IMR-90 (cell line): ENCODE measurements around the gene CHN1. TPM values are rescaled to one million over a fixed set of nuclear protein-coding genes. Genes with fewer than 3 reads are reported as not detected.
A peak's percentile ranks its signal among the peaks of the same experiment; 100 is the strongest.

ENCODE experiments used
- ATAC-seq: fragments of 200-7000 bp; cut with Tn5 transposase; 2 replicates; pipeline ENCODE4 v1.9.1; 2020; ENCODE audit warnings: low read depth, mild to moderate bottlenecking, moderate library complexity
- BruUV-seq: library from RNA; stranded (reverse); fragments of 400-500 nt; replicated peaks from 2 replicates; lab custom pipeline; 2021; lab: Mats Ljungman, UMichigan
- CTCF ChIA-PET: fragments of 300-600 bp; formaldehyde crosslinking; extraction: SDS; loops from one replicate; lab custom pipeline; 2021; ENCODE audit warnings: antibody characterized with exemption; lab: Yijun Ruan, JAX
- POLR2A ChIA-PET: fragments of 300-600 bp; sonication (Branson Sonifier 250); formaldehyde crosslinking; loops from one replicate; lab custom pipeline; 2022; ENCODE audit warnings: antibody characterized with exemption; ENCODE audit not compliant: unreplicated experiment; lab: Charles Lee
- DNase-seq: peaks from one replicate; pipeline ENCODE4 v3.0.0; 2013
- H2AFZ ChIP-seq: replicated peaks from 2 replicates; pipeline ENCODE3; 2013; ENCODE audit warnings: low read length, mild to moderate bottlenecking; ENCODE audit not compliant: poor library complexity
- H2AK5ac ChIP-seq: 2 replicates; pipeline ENCODE4 v1.6.1; 2013; ENCODE audit warnings: low read depth, low read length, inconsistent platforms
- H2AK9ac ChIP-seq: replicated peaks from 2 replicates; pipeline ENCODE3; 2013; ENCODE audit warnings: mild to moderate bottlenecking, low read depth, low read length, moderate library complexity; ENCODE audit not compliant: poor library complexity
- H2BK120ac ChIP-seq: 2 replicates; pipeline ENCODE4 v1.6.1; 2013; ENCODE audit warnings: low read depth, low read length, inconsistent platforms
- H2BK15ac ChIP-seq: 3 replicates; pipeline ENCODE4 v1.6.1; 2013; ENCODE audit warnings: low read depth, low read length, inconsistent platforms
- H2BK20ac ChIP-seq: 2 replicates; pipeline ENCODE4 v1.6.1; 2013; ENCODE audit warnings: low read depth, mild to moderate bottlenecking, inconsistent platforms, low read length, moderate library complexity
- H2BK5ac ChIP-seq: 2 replicates; pipeline ENCODE4 v1.6.1; 2013; ENCODE audit warnings: mild to moderate bottlenecking, low read depth, low read length, inconsistent platforms; ENCODE audit not compliant: poor library complexity, severe bottlenecking
- H3K14ac ChIP-seq: replicated peaks from 2 replicates; pipeline ENCODE4 v1.6.1; 2013; ENCODE audit warnings: low read depth, low read length, inconsistent platforms
- H3K18ac ChIP-seq: 2 replicates; pipeline ENCODE4 v1.6.1; 2013; ENCODE audit warnings: low read depth, low read length, control low read depth
- H3K23ac ChIP-seq: 2 replicates; pipeline ENCODE4 v1.6.1; 2013; ENCODE audit warnings: low read depth, low read length, inconsistent platforms
- H3K27ac ChIP-seq: 2 replicates; pipeline ENCODE4 v1.5.1; 2013; ENCODE audit warnings: mild to moderate bottlenecking, control low read depth, low read length; ENCODE audit not compliant: insufficient read depth
- H3K27me3 ChIP-seq: 2 replicates; pipeline ENCODE4 v1.6.1; 2013; ENCODE audit warnings: low read length; ENCODE audit not compliant: control insufficient read depth, insufficient read depth
- H3K36me3 ChIP-seq: 2 replicates; pipeline ENCODE4 v1.6.1; 2013; ENCODE audit warnings: low read length, mixed read lengths; ENCODE audit not compliant: control insufficient read depth, insufficient read depth
- H3K4ac ChIP-seq: 2 replicates; pipeline ENCODE4 v1.6.1; 2013; ENCODE audit warnings: low read depth, low read length, inconsistent platforms
- H3K4me1 ChIP-seq: 2 replicates; pipeline ENCODE4 v1.6.1; 2013; ENCODE audit warnings: low read length, mixed read lengths; ENCODE audit not compliant: control insufficient read depth, insufficient read depth
- H3K4me2 ChIP-seq: 2 replicates; pipeline ENCODE4 v1.6.1; 2013; ENCODE audit warnings: low read depth, mild to moderate bottlenecking, control low read depth, low read length, moderate library complexity
- H3K4me3 ChIP-seq: 2 replicates; pipeline ENCODE4 v1.5.1; 2013; ENCODE audit warnings: low read depth, mild to moderate bottlenecking, control low read depth, low read length, moderate library complexity; ENCODE audit not compliant: insufficient read depth
- H3K56ac ChIP-seq: 2 replicates; pipeline ENCODE4 v1.6.1; 2013; ENCODE audit warnings: low read length, inconsistent platforms; ENCODE audit not compliant: insufficient read depth; ENCODE audit errors: extremely low read depth
- H3K79me1 ChIP-seq, 2 experiments: 2 replicates each; pipeline ENCODE4 v1.6.1; 2013; ENCODE audit warnings: low read length in 2 of 2, inconsistent platforms in 1 of 2, low read depth in 1 of 2
- H3K9ac ChIP-seq: 2 replicates; pipeline ENCODE4 v1.6.1; 2013; ENCODE audit warnings: low read depth, low read length, control low read depth
- H3K9me1 ChIP-seq: 2 replicates; pipeline ENCODE4 v1.6.1; 2013; ENCODE audit warnings: low read length, inconsistent platforms; ENCODE audit not compliant: insufficient read depth
- H3K9me3 ChIP-seq: 2 replicates; pipeline ENCODE4 v1.6.1; 2013; ENCODE audit warnings: low read length; ENCODE audit not compliant: control insufficient read depth, insufficient read depth
- H4K20me1 ChIP-seq: 2 replicates; pipeline ENCODE4 v1.6.1; 2013; ENCODE audit warnings: low read length, inconsistent platforms; ENCODE audit not compliant: insufficient read depth
- H4K5ac ChIP-seq: 2 replicates; pipeline ENCODE4 v1.6.1; 2013; ENCODE audit warnings: mild to moderate bottlenecking, low read depth, low read length, control low read depth
- H4K8ac ChIP-seq, 2 experiments: 2 replicates each; pipeline ENCODE4 v1.6.1; 2013; ENCODE audit warnings: low read depth in 2 of 2, low read length in 2 of 2, control low read depth in 1 of 2, inconsistent platforms in 1 of 2
- H4K91ac ChIP-seq: 2 replicates; pipeline ENCODE4 v1.6.1; 2013; ENCODE audit warnings: low read depth, low read length, inconsistent platforms; ENCODE audit not compliant: insufficient read depth
- NFE2L2 ChIP-seq: fragments of 150-350 bp; IDR thresholded peaks from 2 replicates; pipeline ENCODE4 v1.6.1; 2016; ENCODE audit warnings: low read depth, mild to moderate bottlenecking, low read length
- RAD21 ChIP-seq: IDR thresholded peaks from 2 replicates; pipeline ENCODE4 v1.6.1; 2012; ENCODE audit warnings: low read length, improper control_type of control experiment
- RFX5 ChIP-seq: IDR thresholded peaks from 2 replicates; pipeline ENCODE4 v1.8.0; 2012; ENCODE audit warnings: low read depth, mild to moderate bottlenecking, low read length, moderate library complexity
- SMC3 ChIP-seq: fragments of 150-350 bp; IDR thresholded peaks from 2 replicates; pipeline ENCODE4 v1.6.1; 2016; ENCODE audit warnings: low read depth, mild to moderate bottlenecking, antibody characterized with exemption, low read length, moderate library complexity
- WGBS, 2 experiments: methylation state at CpG; one replicate each; pipeline versions ENCODE4 v1.1.5 to v1.1.7; 2013; ENCODE audit warnings: missing lambda C conversion rate in 2 of 2; ENCODE audit not compliant: insufficient read length in 1 of 2; ENCODE audit errors: extremely low coverage in 2 of 2; 5-methylcytosine and 5-hydroxymethylcytosine counted together
- dilution Hi-C: fragments of 300-500 bp; cut with HindIII; formaldehyde crosslinking; loops from one replicate; pipeline ENCODE4 v1.14.3; 2018; ENCODE audit warnings: low sequenced_read_pairs; ENCODE audit not compliant: unreplicated experiment
- in situ Hi-C: fragments of 300-500 bp; cut with MboI; formaldehyde crosslinking; loops from 3 replicates; pipeline ENCODE4 v1.14.3; 2019; ENCODE audit warnings: low sequenced_read_pairs, inconsistent platforms, mixed read lengths
- intact Hi-C: fragments of 100-400 bp; cut with micrococcal nuclease; formaldehyde crosslinking; loops from 2 replicates; pipeline ENCODE4 v1.10.0; 2022
- polyA plus RNA-seq, 3 experiments: library from polyadenylated mRNA; depleted of rRNA; stranded (reverse); fragments of >200 nt; gene quantifications; 2 replicates each; pipeline ENCODE4 v1.2.3, GENCODE V29; 2012; ENCODE audit warnings: low replicate concordance in 1 of 3
- total RNA-seq: library from RNA; depleted of rRNA; stranded (reverse); fragments of >200 nt; gene quantifications from 2 replicates; pipeline ENCODE4 v1.2.3, GENCODE V29; 2012
- TF ChIP-seq, protein P1 (sequence below): conservative IDR thresholded peaks from 2 replicates; pipeline ENCODE4 v1.5.1; 2012; ENCODE audit warnings: mild to moderate bottlenecking, low read depth, low read length, improper control_type of control experiment

CHN1 gene
- total and polyA plus RNA-seq, 2 of the 4 experiments (the other 2 are of a cell fraction): 58.4 to 66.9 TPM

DNA sequence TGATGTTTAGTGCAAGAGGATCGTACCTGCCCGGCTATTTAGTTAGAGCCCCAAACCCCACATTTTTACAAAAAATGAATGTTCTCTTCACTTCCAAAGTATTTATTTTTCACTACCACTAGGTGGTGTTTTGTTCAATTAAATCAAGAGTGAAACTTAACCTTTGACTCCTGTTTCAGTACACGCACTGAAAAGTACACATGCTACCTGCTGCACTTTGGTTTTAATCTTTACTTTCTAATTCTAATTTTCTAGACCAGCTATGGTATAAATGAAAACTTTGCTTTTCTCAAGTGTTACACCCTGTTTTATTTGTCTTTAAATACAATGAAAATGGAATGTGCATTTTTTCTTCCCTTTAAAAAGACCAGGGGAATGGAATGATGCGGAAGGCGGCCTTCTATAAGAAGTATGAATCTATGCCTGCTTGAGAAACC is 31.4 kb upstream of the CHN1 start:
- no peak overlapping the region for H3K4me3 ChIP-seq
- H4K91ac ChIP-seq: no peak overlapping the region
- no peak overlapping the region for H3K56ac ChIP-seq
- H3K18ac ChIP-seq: no peak overlapping the region
- H3K4ac ChIP-seq: no peak overlapping the region
- H4K5ac ChIP-seq: no peak overlapping the region
- H2AK5ac ChIP-seq: no peak overlapping the region
- intact Hi-C loops: no loop called here
- no CpG with 5 or more reads among the region's 5 CpGs for WGBS, 2 experiments
- no peaks in the 10 kb centered on the region for H3K9me3 ChIP-seq
- H3K79me1 ChIP-seq: no peaks in the 10 kb centered on the region
- H3K4me2 ChIP-seq: peak overlapping the region; percentile 36; the same call in 1 of the 2 replicates
- H2BK15ac ChIP-seq: no peak overlapping the region
- no peak overlapping the region for H3K14ac ChIP-seq
- H3K9ac ChIP-seq: no peak overlapping the region
- POLR2A ChIA-PET: no interaction called here
- in situ Hi-C loops: loop anchor here (25.0 kb wide), 2 partner anchors 226 to 1051 kb away; partner anchors contain the start of genes EVX2, HOXD12 and HOXD13
- no peak overlapping the region for H4K8ac ChIP-seq
- H3K36me3 ChIP-seq: no peaks in the 10 kb centered on the region
- ATAC-seq (peak; percentile 56; the same call in 1 of the 2 replicates), DNase-seq (peak; percentile 24)
- no TSS peak for BruUV-seq
- no peaks in the 10 kb centered on the region for H4K20me1 ChIP-seq
- H3K27me3 ChIP-seq: no peaks in the 10 kb centered on the region
- no peak overlapping the region for H2AK9ac ChIP-seq
- H3K9me1 ChIP-seq: no peaks in the 10 kb centered on the region
- CTCF ChIA-PET: no interaction called here
- H2BK120ac ChIP-seq: no peak overlapping the region
- no peak overlapping the region for H3K23ac ChIP-seq
- peak; percentile 6; the same call in 1 of the 2 replicates for TF ChIP-seq SMC3
- peak; percentile 38 for TF ChIP-seq RAD21
- TF ChIP-seq, protein P1, sequence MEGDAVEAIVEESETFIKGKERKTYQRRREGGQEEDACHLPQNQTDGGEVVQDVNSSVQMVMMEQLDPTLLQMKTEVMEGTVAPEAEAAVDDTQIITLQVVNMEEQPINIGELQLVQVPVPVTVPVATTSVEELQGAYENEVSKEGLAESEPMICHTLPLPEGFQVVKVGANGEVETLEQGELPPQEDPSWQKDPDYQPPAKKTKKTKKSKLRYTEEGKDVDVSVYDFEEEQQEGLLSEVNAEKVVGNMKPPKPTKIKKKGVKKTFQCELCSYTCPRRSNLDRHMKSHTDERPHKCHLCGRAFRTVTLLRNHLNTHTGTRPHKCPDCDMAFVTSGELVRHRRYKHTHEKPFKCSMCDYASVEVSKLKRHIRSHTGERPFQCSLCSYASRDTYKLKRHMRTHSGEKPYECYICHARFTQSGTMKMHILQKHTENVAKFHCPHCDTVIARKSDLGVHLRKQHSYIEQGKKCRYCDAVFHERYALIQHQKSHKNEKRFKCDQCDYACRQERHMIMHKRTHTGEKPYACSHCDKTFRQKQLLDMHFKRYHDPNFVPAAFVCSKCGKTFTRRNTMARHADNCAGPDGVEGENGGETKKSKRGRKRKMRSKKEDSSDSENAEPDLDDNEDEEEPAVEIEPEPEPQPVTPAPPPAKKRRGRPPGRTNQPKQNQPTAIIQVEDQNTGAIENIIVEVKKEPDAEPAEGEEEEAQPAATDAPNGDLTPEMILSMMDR: peak; percentile 52
- TF ChIP-seq NFE2L2: no peak
- no peak for TF ChIP-seq RFX5
- H2BK5ac ChIP-seq: no peak overlapping the region
- no peaks in the 10 kb centered on the region for H3K4me1 ChIP-seq
- H2AFZ ChIP-seq: no peak overlapping the region
- H2BK20ac ChIP-seq: no peak overlapping the region
- dilution Hi-C loops: no loop called here
- H3K27ac ChIP-seq: no peak overlapping the region
